SHP77 treated with DMSO at 0.1 percent for 48 hours (cell line): ENCODE data around the gene NRG4.
"Not testable (repeated sequence)": the region's sequence is repeated elsewhere in the genome, so short reads cannot be mapped to it uniquely, and the experiment has no call there.

Source experiments
- DNase-seq: peaks from one replicate; lab custom pipeline; 2025; lab: John Stamatoyannopoulos, UW

Gene NRG4

DNA sequence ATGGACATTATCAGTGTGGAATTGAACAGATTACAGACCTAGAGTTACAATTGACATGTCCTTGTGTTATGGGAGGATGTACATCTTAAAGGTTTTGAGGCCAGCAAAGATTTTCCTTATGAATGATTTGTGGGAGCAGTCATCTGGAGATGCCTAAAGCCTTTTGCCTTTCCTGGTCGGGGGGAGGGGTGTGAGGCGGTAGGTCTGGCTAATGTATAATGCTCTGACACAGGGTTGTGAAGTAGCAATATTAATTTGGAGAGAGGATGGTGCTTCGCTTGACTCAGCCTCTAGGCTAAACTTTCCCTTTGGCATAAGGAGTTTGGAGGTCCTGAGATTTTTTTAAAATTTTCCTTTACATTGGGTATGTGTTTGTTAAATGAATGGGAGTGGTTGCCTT is 85.3 kb downstream of the NRG4 start:
- DNase-seq, result no peak

DNA sequence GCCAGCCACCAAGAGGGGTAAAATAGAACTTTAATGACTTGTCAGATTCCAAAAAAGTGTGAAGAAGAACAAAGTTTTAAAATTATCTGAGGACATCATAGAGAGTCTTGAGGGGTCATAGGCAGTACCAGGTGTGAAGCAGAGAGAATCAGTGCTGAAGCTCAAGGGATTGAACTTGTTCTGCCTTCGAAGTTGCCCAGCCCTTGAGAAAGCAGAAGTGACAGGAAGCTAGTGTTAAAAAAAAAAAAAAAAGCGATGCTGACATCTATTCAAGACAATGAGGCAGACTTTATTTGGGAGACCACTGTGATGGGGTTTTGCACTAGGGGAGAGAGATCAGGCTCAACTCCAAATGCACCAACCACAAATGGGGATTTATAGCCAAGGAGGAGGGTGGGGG is 86.8 kb downstream of the NRG4 start:
- DNase-seq, result no peak

DNA sequence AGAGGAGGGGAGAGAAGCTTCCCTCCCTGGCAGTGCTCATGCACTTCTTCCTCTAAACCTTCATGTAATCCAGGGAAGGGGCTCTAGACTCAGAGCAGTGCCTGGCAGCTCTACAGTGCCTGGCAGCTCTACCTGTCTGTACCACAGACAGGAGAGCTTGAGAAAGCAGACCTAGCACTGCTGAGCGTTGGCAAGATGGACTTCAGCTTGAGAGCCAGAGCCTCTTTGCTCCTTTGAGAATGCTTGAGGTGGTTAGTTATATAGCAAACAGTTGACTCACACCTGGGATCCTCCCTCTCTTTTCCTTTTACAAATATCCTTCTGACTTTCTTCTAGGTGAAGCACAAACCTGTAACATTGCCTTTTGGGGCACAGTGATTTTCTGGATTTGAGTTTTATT is 87.6 kb downstream of the NRG4 start:
- DNase-seq, result no peak

- DNase-seq, result no peak
Observed at GRCh38 chr15:75923756-75924155, 88.5 kb downstream of the NRG4 start.

GRCh38 chr15:75921732-75922703 is 90.2 kb downstream of the NRG4 start:
- DNase-seq, result no peak

GRCh38 chr15:75920079-75920478 is 92.1 kb downstream of the NRG4 start:
- DNase-seq, result no peak

- DNase-seq, result no peak
Observed at GRCh38 chr15:75918135-75918534, 94.1 kb downstream of the NRG4 start.

DNA sequence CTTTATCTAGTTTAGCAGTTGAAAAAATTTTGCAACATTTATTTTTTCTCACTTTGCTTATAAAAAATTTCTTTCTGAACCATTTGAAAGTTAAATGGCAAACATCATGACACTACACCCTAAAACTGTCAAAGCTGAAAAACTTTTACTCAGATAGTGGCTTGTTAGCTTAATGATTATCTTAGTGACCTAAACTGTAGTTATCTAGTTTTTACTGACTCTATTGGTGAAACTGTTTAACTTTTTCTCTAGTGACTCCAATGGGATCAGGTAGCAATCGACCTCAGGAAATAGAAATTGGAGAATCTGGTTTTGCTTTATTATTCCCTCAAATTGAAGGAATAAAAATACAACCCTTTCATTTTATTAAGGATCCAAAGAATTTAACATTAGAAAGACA is 95.2 kb downstream of the NRG4 start:
- no peak for DNase-seq

DNA sequence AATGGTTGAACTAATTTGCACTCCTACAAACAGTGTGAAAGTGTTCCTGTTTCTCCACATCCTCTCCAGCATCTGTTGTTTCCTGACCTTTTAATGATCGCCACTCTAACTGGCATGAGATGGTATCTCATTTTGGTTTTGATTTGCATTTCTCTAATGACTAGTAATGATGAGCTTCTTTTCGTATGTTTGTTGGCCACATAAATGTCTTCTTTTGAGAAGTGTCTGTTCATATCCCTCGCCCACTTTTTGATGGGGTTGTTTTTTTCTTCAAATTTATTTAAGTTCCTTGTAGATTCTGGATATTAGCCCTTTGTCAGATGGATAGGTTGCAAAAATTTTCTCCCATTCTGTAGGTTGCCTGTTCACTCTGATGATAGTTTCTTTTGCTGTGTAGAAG is 101.9 kb downstream of the NRG4 start:
- DNase-seq, result not testable (repeated sequence)

DNA sequence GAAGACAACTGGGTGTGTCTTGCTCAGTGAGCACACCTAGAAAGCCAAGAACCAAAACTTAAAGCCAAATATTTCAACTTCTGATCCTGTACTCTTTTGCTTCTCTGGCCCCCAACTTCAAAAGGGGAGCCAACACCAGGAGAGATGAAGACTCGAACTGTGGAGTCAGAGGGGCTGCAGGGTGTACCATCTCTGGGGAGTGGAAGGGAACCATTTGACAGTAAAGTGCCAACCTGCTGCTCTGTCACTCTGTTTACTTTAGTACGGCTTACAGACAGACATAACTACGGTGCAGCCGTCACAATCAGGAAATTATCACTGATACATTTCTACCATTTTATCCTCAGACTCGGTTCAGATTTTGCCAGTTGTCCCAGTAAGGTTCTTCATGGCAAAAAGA is 107.0 kb downstream of the NRG4 start:
- DNase-seq, result no peak

- peak; percentile 77 for DNase-seq
Observed at GRCh38 chr15:75903331-75904239, 108.6 kb downstream of the NRG4 start, which contains the start of gene FBXO22. TSS of gene FBXO22 (plus strand) at chr15:75903878. CDS start at chr15:75903964, 86 bp downstream.

DNA sequence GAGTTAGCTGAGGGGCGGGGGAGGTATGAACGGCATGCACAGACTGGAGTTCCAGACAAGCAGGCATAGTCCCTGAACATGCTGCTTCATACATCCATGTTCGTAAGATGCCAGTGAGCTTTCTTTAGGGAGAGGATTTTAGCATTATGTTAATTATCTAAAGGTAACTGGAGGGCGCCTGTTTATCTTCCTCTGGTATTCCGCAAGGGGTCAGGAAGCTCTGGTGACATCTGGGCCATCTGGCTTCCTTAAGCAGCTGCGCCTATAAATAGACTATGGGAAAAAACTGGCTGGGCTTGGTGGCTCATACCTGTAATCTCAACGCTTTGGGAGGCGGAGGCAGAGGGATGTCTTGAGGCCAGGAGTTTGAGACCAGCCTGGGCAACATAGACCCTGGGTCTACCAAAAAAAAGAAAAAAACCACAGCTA is 110.1 kb downstream of the NRG4 start:
- DNase-seq, result peak; percentile 39

DNA sequence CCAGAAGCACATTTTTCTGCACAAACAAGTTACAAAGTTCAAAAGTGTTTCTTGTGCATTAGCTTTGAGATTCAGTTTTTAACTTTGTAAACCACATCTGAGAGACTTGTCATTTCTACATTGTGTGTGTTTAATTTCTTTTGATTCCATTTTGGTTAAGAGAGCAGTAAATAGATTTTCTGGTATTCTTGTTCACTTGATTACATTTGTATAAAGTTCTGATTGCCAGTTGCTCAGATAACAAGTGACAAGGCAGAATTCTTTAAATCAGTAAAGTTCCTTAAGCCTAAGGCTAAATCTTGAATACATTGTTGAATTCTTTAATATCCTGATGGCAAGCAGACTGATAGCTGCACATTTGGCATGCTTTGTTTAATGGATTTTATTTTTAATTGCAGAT is 111.6 kb downstream of the NRG4 start:
- no peak for DNase-seq

GRCh38 chr15:75895731-75896130 is 116.5 kb downstream of the NRG4 start:
- DNase-seq, result no peak

DNA sequence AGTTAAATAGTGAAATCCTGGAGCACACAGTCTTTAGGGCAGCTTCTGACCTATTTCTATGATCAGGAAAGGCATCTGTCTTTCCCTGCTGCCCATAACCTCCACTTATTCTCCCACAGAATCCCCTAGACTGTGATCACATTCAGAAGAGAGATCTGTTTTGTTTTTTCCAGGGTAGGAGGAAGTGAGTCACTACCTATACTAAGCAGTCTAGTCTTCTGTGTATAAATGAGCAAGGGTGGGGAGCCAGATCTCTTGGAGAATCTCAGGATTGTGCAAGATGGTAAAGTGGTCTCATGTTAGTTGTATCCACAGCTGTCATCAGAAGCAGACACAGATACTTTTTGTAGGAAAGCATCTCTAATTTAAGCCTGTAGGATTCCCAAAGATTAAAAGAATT is 120.3 kb downstream of the NRG4 start:
- DNase-seq, result no peak
